Activated CD4-positive, alpha-beta T cell treated with anti-CD3 and anti-CD28 coated beads for 24 hours (primary cell): ENCODE data around the gene SLC15A5.

ENCODE experiments used
- DNase-seq, 2 donors: peaks; one replicate each; pipeline ENCODE4 v3.0.0-alpha.2; 2020; ENCODE audit warnings: low read depth in 2 of 2

The SLC15A5 gene

GRCh38 chr12:16277585-16277984 lies at the start of gene SLC15A5:
Gene SLC15A5, minus strand, starts transcription at chr12:16277685. Its CDS starts 0 bp downstream, at chr12:16277685.
- DNase-seq, result no peak

- DNase-seq, result no peak
Observed at GRCh38 chr12:16325426-16325825, 47.9 kb upstream of the SLC15A5 start.

GRCh38 chr12:16324772-16325171 lies 47.3 kb upstream of the SLC15A5 start:
- DNase-seq, result no peak

- DNase-seq, result no peak
Observed at GRCh38 chr12:16324272-16324671, 46.8 kb upstream of the SLC15A5 start.

- no peak for DNase-seq
Observed at GRCh38 chr12:16323638-16324037, 46.2 kb upstream of the SLC15A5 start.

GRCh38 chr12:16323010-16323409 lies 45.5 kb upstream of the SLC15A5 start:
- DNase-seq, result no peak

- no peak for DNase-seq
Observed at GRCh38 chr12:16310934-16311333, 33.4 kb upstream of the SLC15A5 start.

GRCh38 chr12:16307856-16308475 lies 30.5 kb upstream of the SLC15A5 start:
- no peak for DNase-seq

- DNase-seq, result no peak
Observed at GRCh38 chr12:16303939-16304338, 26.5 kb upstream of the SLC15A5 start.

GRCh38 chr12:16300736-16301135 lies 23.3 kb upstream of the SLC15A5 start:
- no peak for DNase-seq

- no peak for DNase-seq
Observed at GRCh38 chr12:16300122-16300521, 22.6 kb upstream of the SLC15A5 start.

- DNase-seq, result no peak
Observed at GRCh38 chr12:16299403-16299802, 21.9 kb upstream of the SLC15A5 start.

GRCh38 chr12:16297521-16297920 lies 20.0 kb upstream of the SLC15A5 start:
- DNase-seq, result no peak

GRCh38 chr12:16294376-16294956 lies 17.0 kb upstream of the SLC15A5 start:
- DNase-seq, result no peak

GRCh38 chr12:16291032-16291431 lies 13.5 kb upstream of the SLC15A5 start:
- DNase-seq, result no peak

GRCh38 chr12:16285586-16285985 lies 8.1 kb upstream of the SLC15A5 start:
- DNase-seq, result no peak

- DNase-seq, result no peak
Observed at GRCh38 chr12:16282978-16283377, 5.5 kb upstream of the SLC15A5 start.

- DNase-seq, result no peak
Observed at GRCh38 chr12:16282081-16282480, 4.6 kb upstream of the SLC15A5 start.

- DNase-seq, result no peak
Observed at GRCh38 chr12:16281157-16281556, 3.7 kb upstream of the SLC15A5 start.

- DNase-seq, result no peak
Observed at GRCh38 chr12:16272222-16272621, 5.3 kb downstream of the SLC15A5 start.

GRCh38 chr12:16271062-16271461 lies 6.4 kb downstream of the SLC15A5 start:
- DNase-seq, result no peak

GRCh38 chr12:16269946-16270345 lies 7.5 kb downstream of the SLC15A5 start:
- DNase-seq, result no peak

GRCh38 chr12:16266085-16266484 lies 11.4 kb downstream of the SLC15A5 start:
- no peak for DNase-seq

GRCh38 chr12:16261944-16262475 lies 15.5 kb downstream of the SLC15A5 start:
- DNase-seq, result no peak
